ENCODE data around the gene ELAVL2.

ELAVL2 gene

DNA sequence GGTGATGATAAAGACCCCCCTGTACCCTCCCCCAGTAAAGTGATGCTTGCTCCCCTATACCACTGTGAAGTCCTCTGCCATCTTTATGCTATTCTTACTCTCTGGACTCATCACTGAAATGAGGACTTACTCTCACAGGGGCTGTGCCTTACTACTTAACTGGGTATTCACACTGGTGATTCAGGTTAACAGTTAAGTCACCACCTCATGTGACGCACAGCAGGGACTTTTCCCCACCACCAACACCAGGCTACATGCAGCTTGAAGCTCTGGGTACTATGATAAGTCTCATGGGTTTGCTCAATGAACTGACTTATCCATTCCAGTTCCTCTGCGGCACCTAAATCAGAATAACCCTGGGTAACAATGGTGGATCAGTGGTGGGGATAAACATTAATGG lies 163.7 kb downstream of the ELAVL2 start:
- no peak for DNase-seq (ENCODE audit: low read depth in 2 of 2)

DNA sequence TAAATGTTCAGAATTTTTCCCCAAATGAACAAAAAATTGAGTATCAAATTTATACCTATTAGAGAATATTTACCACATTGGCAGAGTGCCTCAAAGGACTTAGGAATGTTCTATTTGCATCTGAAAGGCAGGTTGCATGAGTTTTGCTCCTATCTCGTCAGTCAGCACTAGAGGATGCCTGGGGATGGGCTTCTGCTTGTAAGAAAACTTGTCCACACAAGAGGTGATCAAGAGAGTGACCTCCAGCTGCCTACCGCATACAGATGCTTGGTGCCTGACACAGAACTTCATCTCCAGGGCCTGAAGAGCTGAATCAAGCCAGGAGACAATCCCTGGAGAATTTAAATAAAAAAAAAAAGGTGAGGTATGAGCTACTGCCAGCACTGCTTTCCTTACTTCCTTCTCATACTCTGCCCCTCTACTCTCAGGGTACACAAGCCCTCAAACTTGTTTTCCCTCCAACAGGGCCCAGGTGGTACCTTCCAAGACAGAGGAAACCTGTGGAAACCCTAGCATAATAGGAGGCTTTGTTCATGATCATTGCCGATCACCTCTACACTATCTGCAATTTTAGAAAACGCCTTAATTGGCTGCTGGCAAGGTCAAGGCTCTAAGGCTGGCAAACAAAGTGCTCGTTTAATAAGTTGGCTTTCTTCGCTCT lies 166.6 kb downstream of the ELAVL2 start:
- DNase-seq (ENCODE audit: low read depth in 2 of 2), result no peak

DNA sequence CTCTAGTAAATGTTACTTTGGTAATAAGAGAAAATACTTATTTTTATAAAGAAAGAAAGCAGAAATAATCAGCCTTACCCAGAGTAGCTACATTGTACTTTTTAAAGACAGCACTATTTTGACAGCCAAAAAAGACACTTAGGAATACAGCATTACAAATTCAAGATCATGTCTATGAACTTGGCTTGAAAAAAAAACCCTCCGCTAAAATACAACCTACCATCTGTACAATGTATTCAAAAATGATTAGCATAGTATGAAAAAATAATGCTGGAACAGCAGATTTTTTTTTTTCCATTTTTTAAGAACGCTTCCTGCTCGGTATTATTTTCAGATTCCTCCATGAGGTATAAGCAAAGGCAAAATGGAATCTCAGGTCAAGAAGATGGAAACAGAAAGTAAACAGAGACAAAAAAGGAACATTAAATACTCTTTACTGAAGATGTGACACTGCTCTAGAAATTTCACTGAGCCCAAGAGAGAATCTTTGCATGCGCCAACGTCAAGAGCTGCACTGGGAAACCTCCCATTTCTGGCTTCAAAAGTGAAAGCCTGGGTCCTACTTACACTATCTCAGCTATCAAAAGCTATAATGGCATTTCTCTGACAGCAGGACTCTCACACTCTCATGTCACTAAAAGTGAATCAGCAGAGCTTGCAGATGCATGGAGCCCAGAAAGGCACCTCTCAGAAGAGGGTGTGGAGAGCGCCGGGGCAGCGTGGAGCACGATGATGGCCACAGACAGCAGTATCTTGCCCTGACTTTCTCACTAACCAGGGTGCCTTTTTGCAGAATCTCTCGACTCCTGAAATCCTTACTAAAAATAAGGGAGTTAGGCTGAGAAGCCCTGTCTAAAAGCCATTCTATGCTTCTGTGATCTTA lies 167.4 kb downstream of the ELAVL2 start:
- no peak for DNase-seq (ENCODE audit: low read depth in 2 of 2)

GRCh38 chr9:23651051-23651450 lies 175.0 kb downstream of the ELAVL2 start:
- no peak for DNase-seq (ENCODE audit: low read depth in 2 of 2)

DNA sequence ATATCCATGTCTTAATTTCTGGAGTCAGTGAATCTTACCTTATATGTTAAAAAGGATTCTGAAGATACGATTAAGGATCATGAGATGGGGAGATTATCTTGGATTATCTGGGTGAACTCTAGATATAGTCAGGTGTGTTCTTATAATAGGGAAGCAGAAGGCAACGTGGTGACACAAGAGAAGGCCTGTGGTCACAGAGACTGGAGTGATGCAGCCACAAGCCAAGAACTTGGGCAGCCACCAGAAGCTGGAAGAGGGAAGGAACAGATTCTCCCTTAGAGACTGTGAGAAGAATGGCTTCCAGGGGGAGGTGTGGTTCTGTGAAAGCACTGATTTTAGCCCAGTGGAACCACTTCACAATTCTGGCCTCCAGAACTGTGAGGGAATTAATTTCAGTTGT lies 177.4 kb downstream of the ELAVL2 start:
- DNase-seq (ENCODE audit: low read depth in 2 of 2), result no peak

- DNase-seq (ENCODE audit: low read depth in 2 of 2), result no peak
Observed at GRCh38 chr9:23644896-23645295, 181.1 kb downstream of the ELAVL2 start.

- no peak for DNase-seq (ENCODE audit: low read depth in 2 of 2)
Observed at GRCh38 chr9:23644326-23644725, 181.7 kb downstream of the ELAVL2 start.

DNA sequence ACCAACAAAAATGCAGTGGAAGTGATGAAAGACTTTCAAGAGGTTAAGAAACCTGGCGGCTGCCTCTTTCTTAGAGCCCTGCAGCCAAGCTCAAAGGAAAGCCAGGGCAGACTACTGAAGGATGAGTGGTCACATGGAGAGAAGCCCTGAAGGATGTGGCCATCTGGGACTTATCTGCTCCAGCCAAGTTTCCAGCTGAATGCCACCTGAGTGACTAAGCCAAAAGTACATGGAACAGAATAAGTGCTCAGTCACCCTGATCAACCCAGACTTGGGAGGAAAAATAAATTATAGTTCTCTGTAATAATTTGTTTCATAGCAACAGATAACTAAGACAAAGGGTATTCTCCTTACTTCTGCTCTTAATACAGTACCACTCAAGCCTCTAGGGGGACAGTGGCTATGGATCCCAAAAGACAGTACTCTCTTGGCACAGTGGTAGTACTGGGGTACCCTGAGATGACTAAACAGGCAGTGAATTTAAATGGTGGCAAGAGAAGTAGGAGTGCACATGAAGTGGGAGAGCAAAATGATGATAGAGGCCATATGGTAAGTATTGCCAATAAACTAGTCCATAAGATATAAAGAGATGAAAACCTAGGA lies 182.3 kb downstream of the ELAVL2 start:
- DNase-seq (ENCODE audit: low read depth in 2 of 2), result no peak
